GM21423 (cell line): ENCODE measurements around the gene CNOT8.
A peak's percentile ranks its signal among the peaks of the same experiment; 100 is the strongest.
"Not testable (repeated sequence)": the region's sequence is repeated elsewhere in the genome, so short reads cannot be mapped to it uniquely, and the experiment has no call there.

Experiments used
- ATAC-seq: cut with Tn5 transposase; IDR thresholded peaks from one replicate; pipeline ENCODE4 v1.9.1; 2021; ENCODE audit warnings: mild to moderate bottlenecking, moderate library complexity; ENCODE audit not compliant: unreplicated experiment

Gene CNOT8

GRCh38 chr5:154834053-154834452 is 24.4 kb upstream of the CNOT8 start:
- no peak for ATAC-seq

DNA sequence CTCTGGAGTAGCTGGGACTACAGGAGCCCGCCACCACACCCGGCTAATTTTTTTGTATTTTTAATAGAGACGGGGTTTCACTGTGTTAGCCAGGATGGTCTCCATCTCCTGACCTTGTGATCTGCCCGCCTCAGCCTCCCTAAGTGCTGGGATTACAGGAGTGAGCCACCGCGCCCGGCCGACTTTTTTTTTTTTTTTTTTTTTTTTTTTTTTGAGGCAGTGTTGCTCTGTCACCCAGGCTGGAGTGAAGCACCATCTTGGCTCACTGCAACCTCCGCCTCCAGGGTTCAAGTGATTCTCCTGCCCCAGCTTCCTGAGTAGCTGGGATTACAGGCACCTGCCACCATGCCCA is 22.8 kb upstream of the CNOT8 start:
- not testable (repeated sequence) for ATAC-seq

DNA sequence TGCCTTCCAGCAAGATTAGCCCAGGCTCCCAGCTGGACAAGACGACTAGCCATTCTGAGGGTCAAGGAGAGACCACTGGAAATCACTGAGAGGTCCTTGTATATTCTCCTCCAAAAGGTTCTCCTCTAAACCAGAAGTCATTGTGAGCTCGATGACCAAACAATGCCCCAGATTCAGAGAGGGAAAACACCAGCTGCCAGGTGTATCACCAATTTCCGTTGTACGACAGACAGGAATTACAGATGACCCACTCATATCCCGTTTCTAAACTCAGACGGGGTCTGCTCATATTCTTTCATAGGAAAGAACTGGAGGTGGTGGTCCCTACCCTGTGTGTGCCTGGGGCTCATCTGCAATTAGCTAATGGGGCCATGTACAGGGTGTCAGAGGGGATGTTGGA is 22.2 kb upstream of the CNOT8 start:
- ATAC-seq = no peak

GRCh38 chr5:154837009-154837901 is 21.2 kb upstream of the CNOT8 start:
- ATAC-seq = no peak

DNA sequence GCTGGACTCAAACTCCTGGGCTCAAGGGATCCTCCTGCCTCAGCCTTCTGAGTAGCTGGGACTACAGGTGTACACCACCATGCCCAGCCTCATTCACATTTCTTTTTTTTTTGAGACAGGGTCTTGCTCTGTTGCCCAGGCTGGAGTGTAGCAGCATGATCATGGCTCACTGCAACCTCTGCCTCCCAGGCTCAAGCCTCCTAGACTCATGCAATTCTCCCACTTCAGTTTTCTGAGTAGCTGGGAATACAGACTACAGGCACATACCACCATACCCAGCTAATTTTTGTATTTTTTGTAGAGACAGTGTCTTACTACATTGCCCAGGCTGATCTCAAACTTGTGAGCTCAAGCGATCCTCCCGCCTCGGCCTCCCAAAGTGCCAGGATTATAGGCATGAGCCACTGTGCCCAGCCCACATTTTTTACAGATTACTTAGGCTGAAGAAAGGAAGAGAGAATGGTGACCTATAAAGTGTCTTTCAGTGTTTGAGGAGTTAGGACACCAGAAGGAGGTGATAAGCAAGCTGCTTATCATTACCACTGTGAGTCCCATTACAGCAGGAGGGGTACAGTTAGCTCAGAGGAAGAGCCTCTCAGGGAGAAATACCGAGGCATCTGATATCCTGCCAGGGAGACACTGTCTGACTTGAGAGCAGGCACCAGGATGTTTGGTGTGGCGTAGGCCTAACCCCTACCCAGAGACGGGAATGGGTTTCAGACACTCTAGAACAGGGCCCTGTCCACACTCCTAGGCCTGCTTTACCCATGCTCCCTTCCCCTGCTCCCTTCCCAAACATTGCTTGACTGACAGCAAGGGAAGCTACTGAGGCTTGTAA is 17.8 kb upstream of the CNOT8 start:
- ATAC-seq = no peak

DNA sequence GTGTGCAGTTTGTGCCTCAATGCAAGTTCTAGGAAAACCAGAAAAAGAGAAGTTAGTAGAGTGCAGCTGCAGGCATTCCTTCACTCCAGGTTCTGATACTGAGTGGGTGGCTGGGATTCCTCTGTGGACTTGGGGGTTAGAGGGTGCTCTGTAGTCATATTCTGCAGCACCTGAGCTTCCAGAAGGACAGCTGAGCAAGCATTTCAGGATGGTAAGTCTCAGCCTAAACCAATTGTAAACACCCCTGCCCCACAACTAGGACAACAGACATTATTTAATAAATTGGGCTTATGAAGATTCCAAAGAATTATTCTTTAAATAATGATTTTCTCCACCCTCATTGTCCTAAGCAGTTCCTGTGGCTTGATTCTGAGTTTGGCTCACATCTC is 17.2 kb upstream of the CNOT8 start:
- ATAC-seq = no peak

DNA sequence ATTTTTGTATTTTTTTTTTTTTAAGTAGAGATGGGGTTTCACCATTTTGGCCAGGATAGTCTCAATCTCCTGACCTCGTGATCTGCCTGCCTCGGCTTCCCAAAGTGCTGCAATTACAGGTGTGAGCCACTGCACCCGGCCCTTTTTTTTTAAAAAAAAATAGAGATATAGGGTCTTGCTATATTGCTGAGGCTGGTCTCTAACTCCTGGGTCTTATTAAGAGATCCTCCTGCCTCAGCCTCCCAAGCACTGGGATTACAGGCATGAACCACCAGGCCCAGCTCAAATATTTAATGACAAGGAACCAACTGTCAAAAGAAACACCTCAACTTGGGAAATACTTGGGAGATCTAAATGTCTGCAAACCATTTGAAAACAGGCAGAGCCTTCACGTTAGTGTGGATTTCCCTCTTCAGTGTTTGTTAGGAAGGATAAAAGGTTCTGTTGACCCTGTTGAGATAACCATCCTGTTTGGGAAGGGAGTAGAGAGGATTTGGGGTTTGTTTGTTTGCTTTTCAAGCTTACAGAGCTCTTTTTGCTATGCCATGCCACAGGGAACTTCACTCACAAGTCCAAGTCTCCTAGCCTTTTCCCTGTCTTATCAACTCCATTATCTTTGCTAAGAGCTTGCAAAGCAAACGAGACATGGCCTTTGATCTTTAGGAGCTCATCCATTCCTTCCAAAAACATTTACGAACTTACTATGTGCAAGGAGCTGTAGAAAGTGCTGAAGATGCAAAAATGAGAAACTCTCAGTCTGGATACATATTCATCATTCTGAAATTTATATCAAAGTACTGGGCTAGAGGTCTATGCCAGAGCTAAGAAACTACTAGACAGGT is 15.5 kb upstream of the CNOT8 start:
- ATAC-seq = no peak

DNA sequence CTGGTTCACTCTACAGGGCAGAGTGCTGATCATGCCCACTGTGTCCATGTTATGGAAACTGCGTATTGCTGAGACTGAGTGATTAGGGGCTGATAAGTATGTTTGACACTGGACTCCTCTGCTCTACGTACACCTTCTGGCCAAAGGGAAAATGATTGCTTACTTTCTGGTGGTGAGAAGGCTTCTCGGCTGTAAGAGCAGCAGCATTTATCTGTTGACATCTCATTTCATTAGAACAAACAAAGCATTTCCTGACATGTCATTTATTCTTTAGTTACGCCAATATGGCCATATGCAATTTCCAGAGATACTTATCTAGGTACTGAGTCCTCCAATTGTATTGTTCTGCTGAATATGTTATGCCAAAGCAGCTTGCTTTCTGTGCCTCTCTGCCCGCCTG is 13.6 kb upstream of the CNOT8 start:
- no peak for ATAC-seq

DNA sequence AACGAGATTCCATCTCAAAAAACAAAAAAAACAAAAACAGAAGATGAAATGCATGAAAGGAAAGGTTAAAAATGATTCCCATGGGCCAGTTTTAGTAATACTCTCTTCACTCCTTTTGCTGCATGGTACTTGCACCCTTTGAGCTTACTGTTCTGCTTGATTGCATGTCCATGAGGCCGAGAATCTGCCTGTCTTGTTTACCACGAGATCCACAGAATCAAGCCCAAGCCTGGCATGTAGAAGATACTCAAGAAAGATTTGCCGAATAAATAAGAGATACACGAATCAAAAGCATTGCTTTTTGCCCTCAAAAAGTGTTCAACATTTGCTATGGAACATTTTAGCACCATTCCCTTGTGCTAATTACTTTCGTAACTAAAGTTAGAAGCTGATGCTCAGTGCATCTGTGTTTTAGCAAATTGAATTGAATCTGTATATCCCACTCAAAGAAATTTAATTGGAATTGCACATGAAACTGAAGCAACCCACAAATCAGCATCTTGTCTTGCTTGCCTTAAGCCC is 9.1 kb upstream of the CNOT8 start:
- ATAC-seq = no peak

DNA sequence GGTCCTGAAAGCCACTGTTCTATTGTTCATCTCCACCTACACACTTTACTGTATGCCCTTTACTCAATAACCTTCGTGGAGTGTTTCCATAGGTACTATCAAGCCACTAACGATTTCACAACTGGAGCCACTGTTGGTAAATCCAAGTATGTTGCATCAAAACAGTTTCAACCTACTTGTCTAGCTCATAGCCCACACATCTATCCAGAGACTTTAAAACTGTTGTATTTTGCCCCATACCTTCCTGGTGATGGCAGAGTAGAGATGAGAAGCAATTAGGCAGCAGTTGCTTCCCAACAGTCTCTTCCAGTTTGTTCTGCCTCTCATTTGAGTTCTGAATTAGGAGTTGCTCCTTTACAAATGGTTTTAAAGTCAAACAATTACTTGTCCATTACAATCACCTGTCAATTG is 8.6 kb upstream of the CNOT8 start:
- ATAC-seq = no peak

GRCh38 chr5:154850255-154851062 is 8.0 kb upstream of the CNOT8 start, which contains the start of gene FAXDC2:
Gene FAXDC2 (minus strand): TSS chr5:154850603. CDS start chr5:154838178, 12,425 bp downstream.
- no peak for ATAC-seq

- no peak for ATAC-seq
Measured at GRCh38 chr5:154851351-154851750, 7.1 kb upstream of the CNOT8 start.

- ATAC-seq = peak; percentile 61
Measured at GRCh38 chr5:154857530-154858296, 714 bp upstream of the CNOT8 start.

DNA sequence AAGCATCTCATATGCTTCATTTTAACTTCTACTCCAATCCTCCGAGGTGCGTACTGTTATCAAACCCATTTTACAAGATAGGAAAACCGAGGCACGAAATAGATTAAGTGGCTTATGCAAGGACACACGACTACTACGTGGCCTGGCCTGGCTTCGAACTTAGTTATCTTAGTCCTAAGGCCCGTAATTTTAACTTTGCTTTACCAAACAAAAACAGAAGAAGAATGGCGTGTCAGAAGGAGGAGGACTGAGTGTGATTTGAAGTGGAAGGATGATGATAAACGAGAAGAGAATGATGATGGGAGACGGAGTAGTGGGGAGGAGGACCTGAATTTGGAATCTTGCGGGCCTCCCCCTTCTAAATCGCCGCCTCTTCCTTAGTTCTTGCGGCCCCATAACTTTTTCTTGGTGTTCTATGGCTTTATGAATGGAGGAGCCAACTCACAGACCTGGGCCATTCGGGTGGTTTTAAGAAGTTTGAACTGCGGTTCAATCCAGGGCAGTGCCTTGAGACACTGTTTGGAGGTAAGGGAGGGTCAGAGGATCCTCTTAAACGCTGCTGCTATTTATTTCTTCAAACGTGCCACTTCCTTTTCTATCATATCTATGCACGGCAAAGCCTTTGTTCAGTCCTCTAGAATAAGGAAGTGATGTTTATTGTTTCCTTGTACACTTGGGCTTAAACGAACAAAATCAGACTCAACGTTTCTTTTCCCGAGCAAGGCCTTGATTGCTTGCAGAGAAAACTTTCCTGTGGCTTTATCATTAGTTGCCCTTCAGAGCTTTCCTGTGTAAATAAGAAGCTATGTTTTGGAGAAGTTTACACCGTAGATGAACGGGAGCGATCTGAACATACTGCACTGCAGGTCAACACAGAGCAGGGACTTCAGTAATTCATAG is 795 bp downstream of the CNOT8 start:
- peak; percentile 19 for ATAC-seq

DNA sequence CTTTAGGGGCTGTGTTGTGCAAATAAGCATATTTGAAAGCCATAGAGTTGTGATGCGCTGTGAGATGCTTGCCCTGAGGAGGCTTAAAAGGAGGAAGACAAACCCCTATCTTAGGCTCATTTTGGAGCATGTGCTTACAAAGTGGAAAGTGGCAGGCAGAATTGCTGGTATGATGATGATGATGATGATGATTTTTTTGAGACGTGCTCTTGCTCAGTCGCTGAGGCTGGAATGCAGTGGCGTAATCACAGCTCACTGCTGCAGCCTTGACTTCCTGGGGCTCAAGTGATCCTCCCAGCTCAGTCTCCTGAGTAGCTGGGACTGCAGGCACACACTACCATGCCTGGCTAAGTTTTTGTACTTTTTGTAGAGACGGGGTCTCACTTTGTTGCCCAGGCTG is 1.7 kb downstream of the CNOT8 start:
- ATAC-seq = no peak

- no peak for ATAC-seq
Measured at GRCh38 chr5:154860765-154861164, 2.3 kb downstream of the CNOT8 start.

GRCh38 chr5:154861946-154862345 is 3.5 kb downstream of the CNOT8 start:
- no peak for ATAC-seq

- no peak for ATAC-seq
Measured at GRCh38 chr5:154862766-154863165, 4.3 kb downstream of the CNOT8 start.
